Activated B cell treated with CpG ODN at 0.5 μM for 24 hours (primary cell): ENCODE data around the gene PROM1. TPM values are rescaled to one million over a fixed set of nuclear protein-coding genes. Genes with fewer than 3 reads are reported as not detected.

ENCODE experiments used
- ATAC-seq: fragments of 200-7000 bp; cut with Tn5 transposase; one replicate; pipeline ENCODE4 v1.10.0; 2021; ENCODE audit warnings: low read depth, mild to moderate bottlenecking, moderate library complexity
- CTCF ChIA-PET: fragments of 350-600 bp; sonication (Branson Sonifier 250); formaldehyde crosslinking; loops from one replicate; lab custom pipeline; 2021; ENCODE audit warnings: antibody characterized with exemption; lab: Charles Lee
- POLR2A ChIA-PET: fragments of 350-600 bp; sonication (Branson Sonifier 250); formaldehyde crosslinking; loops from one replicate; lab custom pipeline; 2021; ENCODE audit warnings: antibody characterized with exemption; lab: Charles Lee
- DNase-seq: peaks from one replicate; pipeline ENCODE4 v3.0.0; 2022
- H3K27ac Mint-ChIP-seq: one replicate; pipeline ENCODE4 v1.8.0; 2020; ENCODE audit warnings: mixed read lengths
- H3K27me3 Mint-ChIP-seq: one replicate; pipeline ENCODE4 v1.8.0; 2021; ENCODE audit warnings: mixed read lengths
- H3K36me3 Mint-ChIP-seq: one replicate; pipeline ENCODE4 v1.8.0; 2021; ENCODE audit warnings: low read depth, mixed read lengths
- H3K4me1 Mint-ChIP-seq: one replicate; pipeline ENCODE4 v1.8.0; 2021; ENCODE audit warnings: mixed read lengths
- H3K4me3 Mint-ChIP-seq: one replicate; pipeline ENCODE4 v1.8.0; 2020; ENCODE audit warnings: mild to moderate bottlenecking, mixed read lengths
- H3K9me3 Mint-ChIP-seq: one replicate; pipeline ENCODE4 v1.8.0; 2020; ENCODE audit warnings: mixed read lengths
- intact Hi-C: fragments of 100-400 bp; cut with micrococcal nuclease; formaldehyde crosslinking; loops from one replicate; pipeline ENCODE4 v1.15.1; 2024
- total RNA-seq: library from RNA; stranded (reverse); gene quantifications from 2 replicates; pipeline ENCODE4 v1.2.3, GENCODE V29; 2022
- TF ChIP-seq, protein P1 (sequence below): fragments of 200-600 bp; IDR thresholded peaks from one replicate; pipeline ENCODE4 v1.8.0; 2022; ENCODE audit warnings: antibody characterized with exemption, mild to moderate bottlenecking

PROM1 gene
- total RNA-seq, 1 donor from 2014 or later: not detected

DNA sequence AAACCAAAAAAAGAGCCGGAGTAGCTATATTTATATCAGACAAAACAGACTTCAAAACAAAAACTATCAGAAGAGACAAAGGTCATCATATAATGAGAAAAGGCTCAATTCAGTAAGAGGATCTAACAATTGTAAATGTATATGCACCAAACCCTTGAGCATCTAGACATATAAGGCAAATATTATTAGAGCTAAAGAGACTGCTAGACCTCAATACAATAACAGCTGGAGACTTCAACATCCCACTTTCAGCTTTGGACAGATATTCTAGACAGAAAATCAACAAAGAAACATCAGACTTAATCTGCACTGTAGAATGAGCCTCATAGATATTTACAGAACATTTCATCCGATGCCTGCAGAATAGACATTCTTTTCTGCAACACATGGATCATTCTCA, 4.8 kb upstream of the PROM1 start:
- Mint-ChIP-seq H3K36me3 (no peaks in the 10 kb centered on the region), H3K4me1 (peaks cover 6% of the 10 kb centered on the region), H3K9me3 (peaks cover 2% of the 10 kb centered on the region), H3K4me3 (no peak overlapping the region), H3K27me3 (peaks cover 42% of the 10 kb centered on the region), H3K27ac (no peak overlapping the region)
- ChIA-PET POLR2A (no interaction called here), CTCF (no interaction called here)
- DNase-seq (no peak), ATAC-seq (no peak)
- intact Hi-C loops: no loop called here
- TF ChIP-seq, protein P1, sequence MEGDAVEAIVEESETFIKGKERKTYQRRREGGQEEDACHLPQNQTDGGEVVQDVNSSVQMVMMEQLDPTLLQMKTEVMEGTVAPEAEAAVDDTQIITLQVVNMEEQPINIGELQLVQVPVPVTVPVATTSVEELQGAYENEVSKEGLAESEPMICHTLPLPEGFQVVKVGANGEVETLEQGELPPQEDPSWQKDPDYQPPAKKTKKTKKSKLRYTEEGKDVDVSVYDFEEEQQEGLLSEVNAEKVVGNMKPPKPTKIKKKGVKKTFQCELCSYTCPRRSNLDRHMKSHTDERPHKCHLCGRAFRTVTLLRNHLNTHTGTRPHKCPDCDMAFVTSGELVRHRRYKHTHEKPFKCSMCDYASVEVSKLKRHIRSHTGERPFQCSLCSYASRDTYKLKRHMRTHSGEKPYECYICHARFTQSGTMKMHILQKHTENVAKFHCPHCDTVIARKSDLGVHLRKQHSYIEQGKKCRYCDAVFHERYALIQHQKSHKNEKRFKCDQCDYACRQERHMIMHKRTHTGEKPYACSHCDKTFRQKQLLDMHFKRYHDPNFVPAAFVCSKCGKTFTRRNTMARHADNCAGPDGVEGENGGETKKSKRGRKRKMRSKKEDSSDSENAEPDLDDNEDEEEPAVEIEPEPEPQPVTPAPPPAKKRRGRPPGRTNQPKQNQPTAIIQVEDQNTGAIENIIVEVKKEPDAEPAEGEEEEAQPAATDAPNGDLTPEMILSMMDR: no peak

DNA sequence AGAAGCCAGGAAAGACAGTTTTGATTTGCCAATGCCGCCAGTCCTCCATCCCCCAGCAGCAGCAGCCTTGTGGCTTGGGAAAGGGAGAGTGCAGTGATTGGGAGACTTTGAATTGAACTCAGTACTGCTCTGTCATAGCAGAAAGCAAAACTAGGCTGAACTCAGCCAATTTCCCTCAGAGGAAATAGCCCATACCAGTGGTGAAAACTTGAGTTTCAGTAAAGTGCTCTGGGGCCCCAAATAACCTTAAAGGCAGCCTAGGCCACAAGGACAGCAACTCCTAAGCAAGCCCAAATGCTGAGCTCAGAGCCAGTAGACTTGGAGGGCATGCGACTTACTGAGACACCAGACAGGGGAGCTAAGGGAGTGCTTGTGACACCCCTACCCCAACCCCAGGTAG, 2.0 kb upstream of the PROM1 start:
- TF ChIP-seq, protein P1: no peak
- DNase-seq: no peak
- H3K4me1 Mint-ChIP-seq: peaks cover 25% of the 10 kb centered on the region
- no peak overlapping the region for H3K27ac Mint-ChIP-seq
- no peak for ATAC-seq
- no peak overlapping the region for H3K4me3 Mint-ChIP-seq
- H3K9me3 Mint-ChIP-seq: peaks cover 2% of the 10 kb centered on the region
- POLR2A ChIA-PET: no interaction called here
- H3K36me3 Mint-ChIP-seq: no peaks in the 10 kb centered on the region
- H3K27me3 Mint-ChIP-seq: peaks cover 58% of the 10 kb centered on the region
- CTCF ChIA-PET: no interaction called here
- intact Hi-C loops: loop anchor here (1.0 kb wide), 1 partner anchor 45 kb away; no protein-coding TSS in a partner anchor

DNA sequence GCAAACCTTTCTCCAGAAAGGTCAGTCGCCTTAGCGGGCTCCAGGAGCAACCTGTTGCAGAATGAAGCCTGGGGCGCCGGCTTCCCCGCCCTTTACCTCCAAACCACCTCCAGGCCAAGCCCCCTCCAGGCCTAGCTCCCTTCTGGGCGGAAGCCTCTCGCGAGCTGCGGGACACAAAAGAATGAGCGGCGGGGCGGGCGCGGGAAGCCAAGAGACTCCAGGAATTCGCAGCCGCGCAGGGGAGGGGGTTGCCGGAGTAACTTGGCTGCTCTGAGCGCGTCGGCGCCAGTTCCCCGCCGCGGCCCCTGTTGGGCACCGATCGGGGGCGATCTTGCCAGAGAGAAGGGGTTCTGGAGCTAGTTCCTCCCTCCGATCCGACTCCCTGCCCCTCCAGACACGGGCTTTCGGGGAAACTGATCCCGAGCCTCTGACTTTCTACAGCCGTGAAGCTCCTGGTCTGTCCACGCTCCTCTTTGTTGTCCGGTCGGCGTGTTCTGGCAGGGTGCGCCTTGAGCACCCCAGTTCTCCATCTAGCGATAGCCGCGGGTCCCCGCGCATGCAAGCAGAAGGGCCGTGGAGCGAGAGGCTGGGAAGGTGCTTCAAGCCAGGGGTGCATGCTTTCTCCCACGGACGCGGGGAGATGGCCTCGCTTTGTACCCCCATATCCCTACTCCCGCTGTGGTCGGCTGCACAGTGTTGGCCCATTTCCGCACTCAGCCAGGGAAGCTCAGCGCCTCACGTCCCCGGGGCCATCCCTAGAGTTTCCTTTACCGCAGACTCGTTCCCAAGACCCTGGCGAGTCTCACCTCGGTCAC, 1.2 kb downstream of the PROM1 start:
- Mint-ChIP-seq H3K4me1 (peaks cover 25% of the 10 kb centered on the region), H3K4me3 (peak overlapping the region; percentile 75), H3K27me3 (peaks cover 61% of the 10 kb centered on the region), H3K27ac (no peak overlapping the region), H3K36me3 (no peaks in the 10 kb centered on the region), H3K9me3 (peaks cover 2% of the 10 kb centered on the region)
- ChIA-PET CTCF (no interaction called here), POLR2A (no interaction called here)
- no peak for ATAC-seq
- TF ChIP-seq, protein P1: no peak
- DNase-seq: no peak
- intact Hi-C loops: no loop called here

DNA sequence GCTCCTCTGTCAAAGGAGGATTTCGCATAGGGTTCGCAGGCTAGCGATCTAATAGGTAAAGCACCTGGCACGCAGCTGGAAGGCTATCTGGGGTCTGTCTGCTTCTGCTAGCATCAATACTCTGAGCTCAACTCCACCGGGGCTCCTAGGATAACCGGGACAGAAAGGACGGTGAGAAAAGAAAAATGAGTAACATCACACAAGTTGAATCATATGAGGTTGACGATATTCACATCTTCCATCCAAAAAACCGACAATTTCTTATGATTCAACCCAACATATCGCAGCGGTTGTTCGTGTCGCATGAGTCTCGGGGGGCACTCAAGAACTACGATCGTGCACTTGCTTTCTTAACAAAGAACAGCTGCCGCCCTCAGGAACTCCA, 1.8 kb downstream of the PROM1 start:
- Mint-ChIP-seq H3K36me3 (no peaks in the 10 kb centered on the region), H3K27me3 (peaks cover 61% of the 10 kb centered on the region), H3K9me3 (peaks cover 2% of the 10 kb centered on the region), H3K4me3 (peak overlapping the region; percentile 75), H3K27ac (no peak overlapping the region), H3K4me1 (peaks cover 25% of the 10 kb centered on the region)
- ChIA-PET POLR2A (no interaction called here), CTCF (no interaction called here)
- DNase-seq (no peak), ATAC-seq (no peak)
- TF ChIP-seq, protein P1: no peak
- intact Hi-C loops: no loop called here

DNA sequence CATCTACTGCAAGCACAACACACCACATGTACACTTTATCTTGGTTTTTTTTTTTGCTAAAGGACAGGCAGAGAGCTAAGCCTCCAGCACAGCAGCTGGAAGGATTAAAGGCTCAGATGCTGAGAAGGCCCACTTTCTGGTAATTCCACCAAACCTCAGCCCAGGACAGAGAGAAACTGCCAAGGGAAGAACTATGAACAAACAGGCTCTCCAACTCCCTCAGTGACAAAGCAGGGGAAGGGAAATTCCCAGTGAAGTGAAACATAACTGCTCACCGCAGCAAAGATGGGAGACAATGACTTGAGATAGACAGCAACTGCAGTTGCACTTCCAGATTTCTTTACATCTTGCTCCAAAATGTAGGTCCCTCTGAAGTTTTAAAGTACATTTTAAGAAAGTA, 4.8 kb downstream of the PROM1 start:
- H3K27me3 Mint-ChIP-seq: peaks cover 46% of the 10 kb centered on the region
- ATAC-seq (no peak), DNase-seq (no peak)
- intact Hi-C loops: no loop called here
- H3K4me1 Mint-ChIP-seq: peaks cover 23% of the 10 kb centered on the region
- ChIA-PET CTCF (no interaction called here), POLR2A (no interaction called here)
- no peak overlapping the region for H3K4me3 Mint-ChIP-seq
- H3K27ac Mint-ChIP-seq: no peak overlapping the region
- no peaks in the 10 kb centered on the region for H3K9me3 Mint-ChIP-seq
- H3K36me3 Mint-ChIP-seq: no peaks in the 10 kb centered on the region
- TF ChIP-seq, protein P1: no peak
